Vagina (tissue), 2 donors: ENCODE data around the gene NFU1.

Experiments
- POLR2A ChIP-seq, 2 donors: fragments of 450-650 bp; IDR thresholded peaks; one replicate each; pipeline ENCODE4 v1.6.1; 2017; ENCODE audit warnings: antibody characterized with exemption in 2 of 2, mild to moderate bottlenecking in 2 of 2, moderate library complexity in 2 of 2
- POLR2AphosphoS5 ChIP-seq, 2 donors: sonication (generic); formaldehyde crosslinking; IDR thresholded peaks; one replicate each; pipeline ENCODE4 v1.9.0; 2017; ENCODE audit warnings: antibody characterized with exemption in 2 of 2, mild to moderate bottlenecking in 2 of 2, low read depth in 1 of 2; ENCODE audit not compliant: insufficient read depth in 1 of 2
- TF ChIP-seq, protein P1 (sequence below), 3 experiments: fragments of 450-650 bp in 2 of 3; fragments of 200-600 bp in 1 of 3; sonication (generic) in 1 of 3; IDR thresholded peaks; one replicate each; pipeline ENCODE4 v1.5.1; 2017 to 2019; ENCODE audit warnings: antibody characterized with exemption in 3 of 3, mild to moderate bottlenecking in 2 of 3, moderate library complexity in 2 of 3

DNA sequence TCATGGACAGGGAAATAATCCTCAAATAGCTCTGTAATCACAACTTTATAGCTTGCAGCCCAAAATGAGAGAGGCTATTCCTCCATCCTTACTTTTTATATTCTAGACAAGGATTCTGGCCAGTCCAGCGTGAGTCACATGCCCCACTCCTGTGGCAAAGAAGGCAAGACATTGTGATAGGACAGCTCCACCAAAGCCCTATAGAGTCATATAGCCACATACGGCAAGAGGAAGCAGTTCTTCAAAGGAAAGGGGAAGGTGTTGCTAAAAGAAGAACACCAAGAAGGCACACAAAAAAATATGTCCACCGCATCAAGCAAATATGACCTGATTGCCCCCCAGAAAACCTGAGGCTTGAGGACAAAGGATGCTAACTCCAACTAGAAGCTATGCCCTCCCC, 46.8 kb downstream of the NFU1 start:
- TF ChIP-seq, protein P1, sequence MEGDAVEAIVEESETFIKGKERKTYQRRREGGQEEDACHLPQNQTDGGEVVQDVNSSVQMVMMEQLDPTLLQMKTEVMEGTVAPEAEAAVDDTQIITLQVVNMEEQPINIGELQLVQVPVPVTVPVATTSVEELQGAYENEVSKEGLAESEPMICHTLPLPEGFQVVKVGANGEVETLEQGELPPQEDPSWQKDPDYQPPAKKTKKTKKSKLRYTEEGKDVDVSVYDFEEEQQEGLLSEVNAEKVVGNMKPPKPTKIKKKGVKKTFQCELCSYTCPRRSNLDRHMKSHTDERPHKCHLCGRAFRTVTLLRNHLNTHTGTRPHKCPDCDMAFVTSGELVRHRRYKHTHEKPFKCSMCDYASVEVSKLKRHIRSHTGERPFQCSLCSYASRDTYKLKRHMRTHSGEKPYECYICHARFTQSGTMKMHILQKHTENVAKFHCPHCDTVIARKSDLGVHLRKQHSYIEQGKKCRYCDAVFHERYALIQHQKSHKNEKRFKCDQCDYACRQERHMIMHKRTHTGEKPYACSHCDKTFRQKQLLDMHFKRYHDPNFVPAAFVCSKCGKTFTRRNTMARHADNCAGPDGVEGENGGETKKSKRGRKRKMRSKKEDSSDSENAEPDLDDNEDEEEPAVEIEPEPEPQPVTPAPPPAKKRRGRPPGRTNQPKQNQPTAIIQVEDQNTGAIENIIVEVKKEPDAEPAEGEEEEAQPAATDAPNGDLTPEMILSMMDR (IDR thresholded peaks at IDR 0.05) = no peak
- TF ChIP-seq POLR2A (IDR thresholded peaks at IDR 0.05) = no peak
- TF ChIP-seq POLR2AphosphoS5 (IDR thresholded peaks at IDR 0.05; ENCODE audit: insufficient read depth in 1 of 2, low read depth in 1 of 2) = no peak
